Peyer's patch (tissue), 4 donors: Measurements from ENCODE around the gene ZBTB7B.

Source experiments
- CTCF ChIP-seq, 6 experiments: fragments of 450-650 bp in 4 of 6; fragments of 200-600 bp in 2 of 6; sonication (generic) in 1 of 6; IDR thresholded peaks; one replicate each; pipeline ENCODE4 v1.5.1; 2017 to 2019; ENCODE audit warnings: antibody characterized with exemption in 6 of 6, mild to moderate bottlenecking in 3 of 6, moderate library complexity in 1 of 6
- POLR2A ChIP-seq, 2 donors: fragments of 450-650 bp; IDR thresholded peaks; one replicate each; pipeline ENCODE4 v1.5.1; 2017; ENCODE audit warnings: antibody characterized with exemption in 2 of 2, mild to moderate bottlenecking in 2 of 2, moderate library complexity in 2 of 2

DNA sequence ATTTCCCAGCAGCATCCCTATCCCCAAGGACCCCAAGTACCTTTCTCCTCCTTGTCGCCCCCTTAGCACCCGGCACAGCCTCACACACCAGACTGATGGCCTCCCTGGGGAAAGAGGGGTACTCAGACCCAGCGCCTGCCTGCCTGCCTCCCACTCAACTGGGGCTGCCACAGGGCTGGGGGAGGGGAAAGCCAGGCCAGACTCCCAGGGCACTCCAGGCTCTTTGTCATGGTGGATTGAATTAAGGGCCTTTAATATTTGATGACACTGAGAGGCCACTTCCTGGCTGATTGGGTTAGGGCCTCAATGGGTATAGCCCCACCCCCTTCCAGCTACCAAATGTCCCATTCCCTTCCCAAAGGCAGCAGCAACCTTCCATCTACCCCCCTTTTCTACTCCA is 33.9 kb upstream of the ZBTB7B start:
- no peak for TF ChIP-seq CTCF (IDR thresholded peaks at IDR 0.05)
- no peak for TF ChIP-seq POLR2A (IDR thresholded peaks at IDR 0.05)
